Hematopoietic multipotent progenitor cell (in vitro differentiated cells): ENCODE data around the gene SCN3A. TPM values are rescaled to one million over a fixed set of nuclear protein-coding genes. Genes with fewer than 3 reads are reported as not detected.

Experiments used
- DNase-seq, 3 donors: peaks; one replicate each; pipeline ENCODE4 v3.0.0-alpha.2; 2011 to 2015; ENCODE audit warnings: low read depth in 2 of 3, low spot score in 2 of 3
- total RNA-seq: library from RNA; depleted of rRNA; stranded (reverse); fragments of >200 nt; gene quantifications from one replicate; pipeline ENCODE4 v1.2.3, GENCODE V29; 2012

Gene SCN3A
- total RNA-seq, 1 donor: 1.1 TPM

GRCh38 chr2:165058476-165059265 lies 145.2 kb downstream of the SCN3A start:
- no peak for DNase-seq

- no peak for DNase-seq
Observed at GRCh38 chr2:165057931-165058330, 145.9 kb downstream of the SCN3A start.

GRCh38 chr2:165057308-165057707 lies 146.5 kb downstream of the SCN3A start:
- no peak for DNase-seq

GRCh38 chr2:165056564-165056963 lies 147.3 kb downstream of the SCN3A start:
- DNase-seq: no peak

- DNase-seq: peak in 1 of 3 donors; percentile 13
Observed at GRCh38 chr2:165055082-165055851, 148.6 kb downstream of the SCN3A start.

GRCh38 chr2:165054652-165055051 lies 149.2 kb downstream of the SCN3A start:
- DNase-seq: no peak

GRCh38 chr2:165044505-165045303 lies 159.1 kb downstream of the SCN3A start:
- DNase-seq: no peak

Other genes with a start within 250 kb of the SCN3A start
- gene SLC38A11, start 248.5 kb downstream of the SCN3A start, total RNA-seq: not detected
- gene SCN2A, start 35.4 kb upstream of the SCN3A start, total RNA-seq: under 0.01 TPM